Stimulated activated CD8-positive, alpha-beta memory T cell treated with anti-CD3 and anti-CD28 coated beads, Interleukin-15, amount 100 ng/mL, for 48 hours (primary cell): Measurements from ENCODE around the gene KDM4D.
"Not testable (repeated sequence)": the region's sequence is repeated elsewhere in the genome, so short reads cannot be mapped to it uniquely, and the experiment has no call there.

Experiments used
- DNase-seq, 2 donors: peaks; one replicate each; pipeline ENCODE4 v3.0.0-alpha.2; 2020; ENCODE audit warnings: low read depth in 2 of 2

Gene KDM4D

GRCh38 chr11:94958121-94958696 lies 15.3 kb upstream of the KDM4D start:
- no peak for DNase-seq

GRCh38 chr11:94959179-94959578 lies 14.3 kb upstream of the KDM4D start:
- no peak for DNase-seq

GRCh38 chr11:94960488-94960887 lies 13.0 kb upstream of the KDM4D start:
- DNase-seq = no peak

GRCh38 chr11:94961255-94961654 lies 12.3 kb upstream of the KDM4D start:
- DNase-seq = no peak

DNA sequence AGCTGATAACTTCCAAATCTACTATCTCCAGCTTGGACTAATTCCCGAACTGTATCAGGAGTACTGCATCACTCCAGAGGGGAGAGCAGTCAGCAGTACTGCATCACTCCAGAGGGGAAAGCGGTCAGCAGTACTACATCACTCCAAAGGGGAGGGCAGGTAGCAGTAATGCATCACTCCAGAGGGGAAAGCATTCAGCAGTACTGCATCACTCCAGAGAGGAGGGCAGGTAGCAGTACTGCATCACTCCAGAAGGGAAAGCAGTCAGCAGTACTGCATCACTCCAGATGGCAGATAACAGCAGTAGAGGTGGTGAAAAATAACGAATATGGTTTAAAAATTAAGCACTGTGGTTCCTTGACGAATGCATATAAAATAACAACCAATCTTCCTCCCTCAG lies 8.6 kb upstream of the KDM4D start:
- no peak for DNase-seq

GRCh38 chr11:94968334-94968958 lies 5.1 kb upstream of the KDM4D start:
- no peak for DNase-seq

GRCh38 chr11:94972700-94973098 lies 810 bp upstream of the KDM4D start:
- DNase-seq = no peak

DNA sequence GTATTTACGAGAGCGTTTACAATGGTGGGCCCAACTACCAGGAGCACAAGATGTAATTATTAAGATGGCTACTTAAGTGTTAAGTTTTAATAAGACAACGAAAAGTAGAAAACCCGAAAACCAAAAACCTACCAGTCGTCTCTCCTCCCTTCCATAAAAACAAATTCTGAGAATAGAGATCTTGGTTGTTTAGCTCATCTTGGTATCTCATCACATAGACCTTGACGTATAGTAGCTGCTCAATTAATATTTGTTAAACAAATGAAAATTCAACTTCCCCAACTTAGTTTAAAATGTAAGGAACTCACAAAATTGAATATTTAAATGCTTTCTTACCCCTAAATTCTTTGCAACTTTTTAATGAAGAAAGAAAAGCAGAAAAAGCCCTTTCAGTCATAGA lies 669 bp downstream of the KDM4D start:
- DNase-seq = no peak

DNA sequence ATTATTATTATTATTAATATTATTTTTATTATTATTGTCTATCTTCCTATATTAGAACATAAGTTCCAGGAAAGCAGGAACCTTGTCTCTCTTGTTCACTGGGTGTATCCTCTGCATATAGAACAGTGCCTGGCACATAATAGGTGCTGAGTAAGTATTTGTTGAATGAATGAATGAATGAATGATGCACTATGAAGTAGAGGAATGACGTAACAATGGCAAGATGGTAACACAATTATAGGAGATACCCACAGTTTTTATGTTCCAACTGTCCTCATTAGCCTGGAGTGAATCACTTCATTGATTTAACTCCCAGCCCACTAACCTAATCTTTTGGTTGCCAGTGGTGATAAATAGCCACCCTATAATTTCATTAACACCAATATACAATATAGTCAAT lies 2.1 kb downstream of the KDM4D start:
- DNase-seq = no peak

DNA sequence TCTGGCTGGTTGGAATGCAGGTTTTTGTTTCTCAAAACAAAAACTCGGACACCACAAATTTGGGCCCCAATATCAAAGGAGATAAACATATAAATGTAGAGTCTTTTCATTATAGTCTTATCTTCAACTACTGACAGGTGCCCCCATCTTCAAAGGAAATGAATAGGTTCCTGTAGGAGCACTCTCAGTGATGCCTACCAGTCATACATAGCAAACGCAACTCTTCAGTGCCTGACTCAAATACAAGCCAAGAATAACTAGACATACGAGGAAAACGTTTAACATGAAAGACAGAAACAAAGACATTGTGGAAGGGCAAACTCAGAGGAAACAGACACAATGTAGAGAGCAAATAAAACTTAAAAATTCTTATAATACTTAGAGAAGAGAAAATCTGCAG lies 13.9 kb downstream of the KDM4D start:
- no peak for DNase-seq

DNA sequence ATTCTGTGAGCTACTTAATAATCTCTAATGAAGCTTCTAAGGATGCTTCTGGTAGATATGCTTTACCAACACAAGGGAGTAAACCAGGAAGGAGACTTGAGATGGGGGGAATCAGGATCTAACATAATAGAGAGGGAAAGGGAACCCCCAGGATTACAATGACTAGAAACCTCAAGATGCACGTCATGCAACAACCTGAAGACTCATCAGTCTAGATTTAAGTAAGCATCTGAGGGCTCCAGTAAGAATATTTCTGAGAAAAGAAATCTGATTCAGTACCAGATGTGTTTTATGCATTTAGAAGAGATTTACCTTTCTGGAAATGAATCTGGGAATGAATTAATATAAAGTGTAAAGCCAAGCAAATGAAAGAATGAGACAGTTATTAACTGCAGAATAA lies 15.2 kb downstream of the KDM4D start:
- no peak for DNase-seq

DNA sequence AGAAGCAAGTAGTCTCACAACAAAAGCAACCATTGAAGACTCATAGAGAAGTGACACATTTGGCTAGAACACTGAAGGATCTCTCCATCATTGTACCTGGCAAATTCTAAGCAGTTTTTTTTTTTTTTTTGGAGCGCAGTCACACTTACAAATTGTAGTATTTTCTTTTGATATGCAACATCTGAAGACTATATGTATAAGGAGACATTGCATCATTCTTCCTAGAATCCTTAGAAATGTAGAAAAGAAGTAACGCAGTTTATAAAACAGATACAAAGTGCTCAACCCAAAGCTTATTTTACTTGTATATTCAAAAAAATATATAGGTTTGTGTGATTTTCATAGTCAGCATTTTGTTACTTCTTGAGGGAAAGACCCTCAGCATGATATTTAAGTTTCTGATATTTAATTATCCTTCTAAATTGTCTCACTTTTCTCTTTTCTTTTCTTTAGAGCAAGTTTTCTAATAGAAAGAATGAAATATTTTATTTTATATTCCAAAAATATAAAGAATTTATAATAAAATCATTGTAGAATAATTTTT lies 20.0 kb downstream of the KDM4D start:
- DNase-seq = no peak

- DNase-seq = no peak
Observed at GRCh38 chr11:94997437-94997836, 23.9 kb downstream of the KDM4D start.

DNA sequence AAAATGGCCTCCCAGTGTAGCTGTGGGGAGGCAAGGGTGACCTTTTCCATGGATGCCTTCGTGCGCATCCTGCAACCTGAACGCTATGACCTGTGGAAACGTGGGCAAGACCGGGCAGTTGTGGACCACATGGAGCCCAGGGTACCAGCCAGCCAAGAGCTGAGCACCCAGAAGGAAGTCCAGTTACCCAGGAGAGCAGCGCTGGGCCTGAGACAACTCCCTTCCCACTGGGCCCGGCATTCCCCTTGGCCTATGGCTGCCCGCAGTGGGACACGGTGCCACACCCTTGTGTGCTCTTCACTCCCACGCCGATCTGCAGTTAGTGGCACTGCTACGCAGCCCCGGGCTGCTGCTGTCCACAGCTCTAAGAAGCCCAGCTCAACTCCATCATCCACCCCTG lies 24.8 kb downstream of the KDM4D start:
- no peak for DNase-seq

DNA sequence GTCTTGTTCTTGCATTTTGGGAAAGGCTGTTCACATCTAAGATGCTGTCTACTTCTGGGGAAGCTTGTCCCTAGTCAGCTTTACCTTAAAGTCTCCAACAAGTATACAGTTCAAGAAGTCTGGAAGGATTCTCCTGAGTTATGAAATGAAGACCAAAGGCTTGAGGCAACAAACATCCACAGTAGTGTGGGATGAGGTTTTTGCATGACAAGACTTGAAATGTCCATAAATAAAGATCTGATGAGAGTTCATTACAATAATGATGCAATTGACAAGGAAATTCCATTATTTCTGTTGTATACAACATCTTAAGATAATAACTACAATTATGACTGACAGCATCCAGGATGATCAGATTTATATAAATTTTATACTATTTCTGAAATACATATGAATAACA lies 30.2 kb downstream of the KDM4D start:
- no peak for DNase-seq

DNA sequence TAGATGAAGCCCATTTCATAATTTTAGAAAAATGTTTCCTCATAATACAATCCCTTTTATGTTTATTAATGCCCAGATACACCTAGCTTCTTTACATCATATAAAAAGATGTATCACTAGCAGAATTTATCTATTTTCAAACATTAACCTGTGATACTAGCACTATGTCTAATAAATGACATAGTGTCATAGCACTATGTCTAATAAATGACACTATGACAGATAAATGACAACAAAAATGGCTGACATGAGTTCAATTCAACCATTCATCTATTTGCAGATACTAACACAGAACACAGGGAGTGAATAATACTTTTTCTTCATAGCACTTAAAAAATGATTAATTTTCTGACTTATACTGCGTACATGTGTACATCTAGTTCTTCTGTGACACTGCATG lies 32.1 kb downstream of the KDM4D start:
- DNase-seq = no peak

DNA sequence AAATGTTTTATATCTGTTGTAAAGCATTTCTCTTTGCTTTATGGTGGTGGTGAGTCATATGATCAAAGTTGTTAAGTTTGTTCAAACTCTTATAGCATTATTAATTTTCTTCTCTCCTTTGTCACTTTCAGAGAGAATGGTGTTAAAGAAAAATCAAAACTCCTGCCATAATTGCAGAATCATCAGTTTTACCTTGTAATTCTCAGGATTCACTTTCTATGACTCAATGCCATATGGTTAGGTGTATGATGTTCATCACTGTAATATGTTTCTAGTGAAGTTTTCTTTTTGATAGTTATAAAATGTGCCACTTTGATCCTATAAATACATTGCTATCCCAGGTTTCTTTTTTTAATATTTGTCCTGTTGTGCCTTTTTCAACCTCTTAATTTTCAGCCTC lies 37.9 kb downstream of the KDM4D start:
- no peak for DNase-seq

GRCh38 chr11:95014184-95014821 lies 40.8 kb downstream of the KDM4D start:
- no peak for DNase-seq

DNA sequence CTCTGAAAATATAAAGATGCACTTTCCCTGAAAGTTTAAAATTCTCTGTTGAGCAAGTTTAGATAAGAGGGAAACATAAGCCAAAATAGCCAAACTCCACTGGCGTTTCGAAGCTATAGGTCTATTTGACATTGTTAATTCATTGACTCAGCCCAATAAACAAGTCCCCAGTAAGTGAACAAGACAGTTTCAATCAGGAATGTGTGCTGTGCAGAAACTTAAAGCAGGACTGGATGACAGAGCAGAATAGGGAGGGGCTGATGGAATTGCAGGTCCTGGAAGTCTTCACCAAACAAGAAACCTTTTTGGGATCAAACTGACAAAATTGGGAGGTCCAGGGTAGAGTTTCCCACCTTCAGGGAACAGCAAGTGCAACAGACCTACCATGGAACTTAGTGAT lies 42.6 kb downstream of the KDM4D start:
- DNase-seq = no peak

- not testable (repeated sequence) for DNase-seq
Observed at GRCh38 chr11:95021468-95021867, 48.0 kb downstream of the KDM4D start.

DNA sequence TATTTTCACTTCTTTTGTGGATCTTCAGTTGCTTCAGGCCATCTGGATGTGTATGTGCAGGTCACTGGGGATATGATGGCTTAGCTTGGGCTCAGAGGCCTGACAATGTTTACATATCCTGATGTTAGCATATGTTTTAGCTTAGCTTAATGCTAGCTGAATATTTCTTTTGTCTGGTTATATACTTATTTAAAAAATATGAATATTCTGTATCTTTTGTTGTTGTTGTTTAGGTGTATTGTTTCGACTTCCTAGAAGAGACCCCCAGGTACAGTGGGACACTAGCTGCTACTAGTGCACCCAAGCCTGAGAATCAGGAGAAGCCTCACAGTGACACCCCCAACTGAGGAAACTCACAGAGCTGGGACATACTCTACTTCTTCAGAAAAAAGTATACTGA lies 51.4 kb downstream of the KDM4D start, which contains the start of gene KDM4E:
Gene KDM4E (plus strand): TSS at position 301 of the 400 bp plus-strand sequence. CDS start 300 bp downstream, outside the sequence.
- no peak for DNase-seq

GRCh38 chr11:95025594-95025993 lies 52.1 kb downstream of the KDM4D start:
- not testable (repeated sequence) for DNase-seq

DNA sequence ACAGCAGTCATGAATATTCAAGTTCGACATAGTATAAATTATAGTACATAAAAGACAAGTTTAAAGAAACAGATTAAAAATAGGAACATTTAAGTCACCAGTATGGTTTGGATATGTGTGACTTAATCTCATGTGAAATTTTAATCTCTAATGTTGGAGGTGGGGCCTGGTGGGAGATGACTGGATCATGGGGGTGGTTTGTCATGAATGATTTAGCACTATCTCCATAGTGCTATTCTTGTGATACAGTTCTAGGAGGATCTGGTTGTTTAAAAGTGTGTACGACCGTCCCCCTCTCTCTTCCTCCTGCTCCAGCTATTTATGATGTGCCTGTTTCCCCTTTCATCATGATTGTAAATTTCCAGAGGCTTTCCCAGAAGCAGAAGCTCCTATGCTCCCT lies 54.8 kb downstream of the KDM4D start:
- DNase-seq = no peak
